AG04449 (cell line): ENCODE measurements around the gene C1R.

Experiments used
- CTCF ChIA-PET: fragments of 350-600 bp; formaldehyde crosslinking; extraction: SDS; loops from one replicate; lab custom pipeline; 2021; ENCODE audit warnings: antibody characterized with exemption; lab: Yijun Ruan, JAX
- POLR2A ChIA-PET: fragments of 400-600, 350-600 bp; formaldehyde crosslinking; extraction: SDS; loops from one replicate; lab custom pipeline; 2020; ENCODE audit warnings: antibody characterized with exemption, inconsistent platforms; lab: Yijun Ruan, JAX
- DNase-seq: peaks from one replicate; pipeline ENCODE4 v3.0.0-alpha.2; 2010; ENCODE audit warnings: low read depth, low spot score
- H3K4me3 ChIP-seq: 2 replicates; pipeline ENCODE4 v1.5.1; 2011; ENCODE audit warnings: low read depth, mild to moderate bottlenecking, control low read depth, low read length
- CTCF ChIP-seq: IDR thresholded peaks from one replicate; pipeline ENCODE4 v1.5.1; 2011; ENCODE audit warnings: mild to moderate bottlenecking, moderate library complexity, low read length, control low read depth, inconsistent platforms; ENCODE audit not compliant: insufficient read depth; ENCODE audit errors: missing control alignments

The C1R gene

GRCh38 chr12:7061596-7061995 is 30.6 kb downstream of the C1R start:
- no peak for DNase-seq
- ChIA-PET CTCF (interaction anchor here (0.8 to 13.4 kb wide), 22 partner anchors 8 to 136 kb away, joined by 3 to 217 read pairs (median 6); partner anchors contain the start of genes C1R and C1RL), POLR2A (interaction anchor here (2.0 kb wide), 1 partner anchor 47 kb away, joined by 11 read pairs; the partner anchor contains the start of gene C1RL)
- no peak for TF ChIP-seq CTCF
- no peak overlapping the region for H3K4me3 ChIP-seq

- CTCF ChIA-PET, result interaction anchor here (0.8 to 13.4 kb wide), 26 partner anchors 9 to 136 kb away, joined by 3 to 217 read pairs (median 6); partner anchors contain the start of genes C1R, C1RL and LPCAT3
- H3K4me3 ChIP-seq, result peak overlapping the region; percentile 53
- TF ChIP-seq CTCF, result no peak
- DNase-seq, result no peak
- POLR2A ChIA-PET, result interaction anchor here (0.6 to 2.0 kb wide), 4 partner anchors 8 to 135 kb away, joined by 3 to 11 read pairs (median 6); partner anchors contain the start of gene C1RL
These were observed 31.1 kb downstream of the C1R start for GRCh38 chr12:7061138-7061537.

GRCh38 chr12:7060353-7060954 is 31.8 kb downstream of the C1R start, which contains the start of gene C1S:
C1S (plus strand) TSS chr12:7060718; CDS start chr12:7061913, 1,195 bp downstream.
- POLR2A ChIA-PET, result interaction anchor here (0.6 to 2.0 kb wide), 5 partner anchors 8 to 134 kb away, joined by 3 to 11 read pairs (median 4); partner anchors contain the start of genes C12orf57 and C1RL
- peak within 1 kb of the TSS; percentile 53 for H3K4me3 ChIP-seq
- CTCF ChIA-PET, result interaction anchor here (1.0 to 13.4 kb wide), 28 partner anchors 8 to 135 kb away, joined by 3 to 217 read pairs (median 6); partner anchors contain the start of genes C1R, C1RL and LPCAT3
- TF ChIP-seq CTCF, result peak; percentile 76
- DNase-seq, result peak; percentile 96

GRCh38 chr12:7059780-7060179 is 32.5 kb downstream of the C1R start:
- POLR2A ChIA-PET, result interaction anchor here (1.0 to 2.0 kb wide), 4 partner anchors 9 to 134 kb away, joined by 4 to 11 read pairs (median 6); partner anchors contain the start of genes C12orf57 and C1RL
- TF ChIP-seq CTCF, result no peak
- DNase-seq, result no peak
- no peak overlapping the region for H3K4me3 ChIP-seq
- CTCF ChIA-PET, result interaction anchor here (1.2 to 13.4 kb wide), 19 partner anchors 8 to 136 kb away, joined by 3 to 217 read pairs (median 7); partner anchors contain the start of genes C1R and C1RL

GRCh38 chr12:7058850-7059395 is 33.3 kb downstream of the C1R start:
- POLR2A ChIA-PET, result no interaction called here
- H3K4me3 ChIP-seq, result no peak overlapping the region
- DNase-seq, result no peak
- CTCF ChIA-PET, result interaction anchor here (1.4 to 13.4 kb wide), 8 partner anchors 9 to 86 kb away, joined by 4 to 217 read pairs (median 20); partner anchors contain the start of genes C1R and C1RL
- no peak for TF ChIP-seq CTCF
